Measurements from ENCODE around the gene EIF2B5.
A peak's percentile ranks its signal among the peaks of the same experiment; 100 is the strongest.

The EIF2B5 gene

GRCh38 chr3:184172681-184173373, 37.7 kb downstream of the EIF2B5 start:
- no peak for TF ChIP-seq POLR2A (IDR thresholded peaks at IDR 0.05; ENCODE audit: low read depth, low read length)
- FAIRE-seq (no peak), DNase-seq (ENCODE audit: insufficient read length, low spot score) (peak; percentile 51)

- DNase-seq (ENCODE audit: insufficient read length, low spot score) (no peak), FAIRE-seq (no peak)
- TF ChIP-seq POLR2A (IDR thresholded peaks at IDR 0.05; ENCODE audit: low read depth, low read length) = no peak
These were observed 38.2 kb downstream of the EIF2B5 start for GRCh38 chr3:184173374-184173722.

GRCh38 chr3:184174284-184174645, 39.1 kb downstream of the EIF2B5 start:
- FAIRE-seq = no peak
- no peak for TF ChIP-seq POLR2A (IDR thresholded peaks at IDR 0.05; ENCODE audit: low read depth, low read length)
- DNase-seq (ENCODE audit: insufficient read length, low spot score) = no peak

- FAIRE-seq = peak; percentile 15
- peak; percentile 96 for DNase-seq (ENCODE audit: insufficient read length, low spot score)
- TF ChIP-seq POLR2A (IDR thresholded peaks at IDR 0.05; ENCODE audit: low read depth, low read length) = peak; percentile 90
These were observed 39.7 kb downstream of the EIF2B5 start, which contains the start of gene AP2M1 for GRCh38 chr3:184174646-184175492. TSS of gene AP2M1 (plus strand) at chr3:184174855. CDS start at chr3:184176994, 2,139 bp downstream.

GRCh38 chr3:184175506-184175905, 40.3 kb downstream of the EIF2B5 start:
- FAIRE-seq = no peak
- DNase-seq (ENCODE audit: insufficient read length, low spot score) = no peak

GRCh38 chr3:184175981-184176376, 40.8 kb downstream of the EIF2B5 start:
- no peak for TF ChIP-seq POLR2A (IDR thresholded peaks at IDR 0.05; ENCODE audit: low read depth, low read length)
- DNase-seq (ENCODE audit: insufficient read length, low spot score) (no peak), FAIRE-seq (no peak)

More at GRCh38 chr3:184175506-184175905, 40.3 kb downstream of the EIF2B5 start:
- TF ChIP-seq POLR2A (IDR thresholded peaks at IDR 0.05; ENCODE audit: low read depth, low read length) = no peak

GRCh38 chr3:184176377-184177330, 41.5 kb downstream of the EIF2B5 start:
- peak; percentile 88 for FAIRE-seq
- peak; percentile 96 for DNase-seq (ENCODE audit: insufficient read length, low spot score)
- peak; percentile 56 for TF ChIP-seq POLR2A (IDR thresholded peaks at IDR 0.05; ENCODE audit: low read depth, low read length)

- DNase-seq (ENCODE audit: insufficient read length, low spot score) (no peak), FAIRE-seq (no peak)
- TF ChIP-seq POLR2A (IDR thresholded peaks at IDR 0.05; ENCODE audit: low read depth, low read length) = no peak
These were observed 42.2 kb downstream of the EIF2B5 start for GRCh38 chr3:184177331-184177731.

GRCh38 chr3:184177767-184178306, 42.7 kb downstream of the EIF2B5 start:
- no peak for TF ChIP-seq POLR2A (IDR thresholded peaks at IDR 0.05; ENCODE audit: low read depth, low read length)
- DNase-seq (ENCODE audit: insufficient read length, low spot score) (no peak), FAIRE-seq (no peak)

GRCh38 chr3:184178521-184179138, 43.5 kb downstream of the EIF2B5 start:
- FAIRE-seq = no peak

GRCh38 chr3:184180165-184180564, 45.0 kb downstream of the EIF2B5 start:
- FAIRE-seq = peak; percentile 52
- peak; percentile 84 for DNase-seq (ENCODE audit: insufficient read length, low spot score)
- TF ChIP-seq POLR2A (IDR thresholded peaks at IDR 0.05; ENCODE audit: low read depth, low read length) = no peak

More at GRCh38 chr3:184178521-184179138, 43.5 kb downstream of the EIF2B5 start:
- no peak for DNase-seq (ENCODE audit: insufficient read length, low spot score)
- TF ChIP-seq POLR2A (IDR thresholded peaks at IDR 0.05; ENCODE audit: low read depth, low read length) = no peak

- DNase-seq (ENCODE audit: insufficient read length, low spot score) = no peak
- no peak for FAIRE-seq
- TF ChIP-seq POLR2A (IDR thresholded peaks at IDR 0.05; ENCODE audit: low read depth, low read length) = no peak
These were observed 46.4 kb downstream of the EIF2B5 start for GRCh38 chr3:184181596-184181995.

GRCh38 chr3:184183679-184184078, 48.5 kb downstream of the EIF2B5 start:
- DNase-seq (ENCODE audit: insufficient read length, low spot score) (no peak), FAIRE-seq (no peak)
- no peak for TF ChIP-seq POLR2A (IDR thresholded peaks at IDR 0.05; ENCODE audit: low read depth, low read length)

Data from H54 (cell line).